Measurements from ENCODE around the gene APOL3. TPM values are rescaled to one million over a fixed set of nuclear protein-coding genes. Genes with fewer than 3 reads are reported as not detected.

APOL3 gene
- total and polyA plus RNA-seq, 3 donors from 2014 or later: 10.6 to 20.9 (median 13.6) TPM

GRCh38 chr22:36106910-36107309, 53.6 kb downstream of the APOL3 start:
- TF ChIP-seq POLR2A (IDR thresholded peaks at IDR 0.05) (no peak), CTCF (IDR thresholded peaks at IDR 0.05) (no peak)
- intact Hi-C loops (cut with DNase I; ENCODE audit: low total_unique reads): no loop called here
- H3K27me3 ChIP-seq: no peaks in the 10 kb centered on the region
- no peaks in the 10 kb centered on the region for H3K9me3 ChIP-seq
- no peak overlapping the region for H3K27ac ChIP-seq
- H3K4me1 ChIP-seq: peaks cover 3% of the 10 kb centered on the region
- WGBS, 2 donors: 88 to 94% methylated on average over 2 of the region's 2 CpGs
- no peaks in the 10 kb centered on the region for H3K36me3 ChIP-seq (ENCODE audit: low read depth, missing control alignments)
- no peak overlapping the region for H3K4me3 ChIP-seq
- DNase-seq: no peak

- Histone ChIP-seq H3K4me3 (no peak overlapping the region), H3K27ac (no peak overlapping the region), H3K27me3 (no peaks in the 10 kb centered on the region), H3K9me3 (no peaks in the 10 kb centered on the region), H3K36me3 (ENCODE audit: low read depth, missing control alignments) (no peaks in the 10 kb centered on the region), H3K4me1 (peaks cover 1% of the 10 kb centered on the region)
- intact Hi-C loops (cut with DNase I; ENCODE audit: low total_unique reads): no loop called here
- 73 to 91% methylated on average over 5 of the region's 5 CpGs for WGBS, 2 donors
- TF ChIP-seq CTCF (IDR thresholded peaks at IDR 0.05): no peak
- no peak for TF ChIP-seq POLR2A (IDR thresholded peaks at IDR 0.05)
- DNase-seq: no peak
Measured at GRCh38 chr22:36104988-36105387, 55.6 kb downstream of the APOL3 start.

- Histone ChIP-seq H3K4me1 (no peaks in the 10 kb centered on the region), H3K9me3 (no peaks in the 10 kb centered on the region), H3K27me3 (no peaks in the 10 kb centered on the region), H3K36me3 (ENCODE audit: low read depth, missing control alignments) (no peaks in the 10 kb centered on the region), H3K27ac (no peak overlapping the region), H3K4me3 (no peak overlapping the region)
- 79 to 82% methylated on average over 9 of the region's 9 CpGs for WGBS, 2 donors
- TF ChIP-seq CTCF (IDR thresholded peaks at IDR 0.05): no peak
- TF ChIP-seq POLR2A (IDR thresholded peaks at IDR 0.05): no peak
- DNase-seq: no peak
- intact Hi-C loops (cut with DNase I; ENCODE audit: low total_unique reads): no loop called here
Measured at GRCh38 chr22:36104435-36104834, 56.1 kb downstream of the APOL3 start.

GRCh38 chr22:36103891-36104290, 56.7 kb downstream of the APOL3 start:
- Histone ChIP-seq H3K36me3 (ENCODE audit: low read depth, missing control alignments) (no peaks in the 10 kb centered on the region), H3K9me3 (no peaks in the 10 kb centered on the region), H3K27ac (no peak overlapping the region), H3K4me3 (no peak overlapping the region), H3K4me1 (no peaks in the 10 kb centered on the region), H3K27me3 (no peaks in the 10 kb centered on the region)
- no peak for TF ChIP-seq POLR2A (IDR thresholded peaks at IDR 0.05)
- TF ChIP-seq CTCF (IDR thresholded peaks at IDR 0.05): no peak
- WGBS, 2 donors: 82 to 95% methylated on average over 14 to 16 of the region's 16 CpGs
- intact Hi-C loops (cut with DNase I; ENCODE audit: low total_unique reads): no loop called here
- DNase-seq: no peak

GRCh38 chr22:36102995-36103394, 57.6 kb downstream of the APOL3 start:
- Histone ChIP-seq H3K27me3 (no peaks in the 10 kb centered on the region), H3K36me3 (ENCODE audit: low read depth, missing control alignments) (no peaks in the 10 kb centered on the region), H3K4me1 (no peaks in the 10 kb centered on the region), H3K9me3 (no peaks in the 10 kb centered on the region), H3K27ac (no peak overlapping the region), H3K4me3 (no peak overlapping the region)
- no peak for TF ChIP-seq CTCF (IDR thresholded peaks at IDR 0.05)
- no peak for TF ChIP-seq POLR2A (IDR thresholded peaks at IDR 0.05)
- intact Hi-C loops (cut with DNase I; ENCODE audit: low total_unique reads): no loop called here
- 93 to 96% methylated on average over 2 of the region's 2 CpGs for WGBS, 2 donors
- DNase-seq: no peak

All from testis (tissue), 3 donors.